HFF-Myc (cell line): ENCODE data around the gene CEACAM6.
A peak's percentile ranks its signal among the peaks of the same experiment; 100 is the strongest.

ENCODE experiments used
- DNase-seq: peaks from one replicate; pipeline ENCODE4 v3.0.0-alpha.2; 2011; ENCODE audit warnings: low read depth; ENCODE audit errors: extremely low read depth
- H3K4me3 ChIP-seq: replicated peaks from 2 replicates; pipeline ENCODE4 v1.5.1; 2011; ENCODE audit warnings: low read depth, mild to moderate bottlenecking, control low read depth, low read length
- TF ChIP-seq, protein P1 (sequence below): IDR thresholded peaks from 2 replicates; pipeline ENCODE4 v1.5.1; 2012; ENCODE audit warnings: mild to moderate bottlenecking, low read depth, low read length, control low read depth; ENCODE audit errors: missing control alignments

Gene CEACAM6

DNA sequence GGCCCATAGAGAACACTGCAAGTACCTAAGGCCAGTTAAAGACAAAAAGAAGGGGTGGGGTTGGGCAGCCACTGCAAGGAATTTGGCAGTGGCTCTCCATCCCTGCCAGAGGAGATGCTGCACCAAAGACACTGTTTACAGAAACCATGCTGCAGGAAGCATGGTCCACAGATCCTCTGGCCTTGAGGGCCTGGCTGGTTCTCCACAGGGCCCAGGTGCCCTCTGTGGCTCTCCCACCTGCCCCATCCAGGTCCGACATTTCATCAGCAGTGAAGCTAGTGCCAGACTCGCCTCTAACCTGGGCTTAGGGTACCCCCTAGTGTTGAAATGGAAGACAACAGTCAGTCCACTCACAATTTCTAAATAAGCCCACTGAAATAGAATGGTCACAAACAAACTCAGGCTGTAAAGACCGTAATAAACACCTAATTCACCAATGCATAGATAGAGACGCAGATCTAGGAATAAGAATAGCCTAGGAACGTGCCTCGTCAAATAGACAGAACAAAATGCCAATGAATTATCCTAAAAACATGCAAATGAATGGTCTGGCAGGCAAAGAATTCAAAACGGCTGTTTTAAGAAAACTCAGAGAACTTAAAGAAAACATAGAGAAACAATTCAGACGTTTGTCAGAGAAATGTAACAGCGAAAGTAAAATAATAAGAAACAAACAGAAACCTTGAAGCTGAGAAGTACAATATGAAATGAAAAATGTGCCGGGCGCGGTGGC lies 65.8 kb downstream of the CEACAM6 start:
- TF ChIP-seq, protein P1, sequence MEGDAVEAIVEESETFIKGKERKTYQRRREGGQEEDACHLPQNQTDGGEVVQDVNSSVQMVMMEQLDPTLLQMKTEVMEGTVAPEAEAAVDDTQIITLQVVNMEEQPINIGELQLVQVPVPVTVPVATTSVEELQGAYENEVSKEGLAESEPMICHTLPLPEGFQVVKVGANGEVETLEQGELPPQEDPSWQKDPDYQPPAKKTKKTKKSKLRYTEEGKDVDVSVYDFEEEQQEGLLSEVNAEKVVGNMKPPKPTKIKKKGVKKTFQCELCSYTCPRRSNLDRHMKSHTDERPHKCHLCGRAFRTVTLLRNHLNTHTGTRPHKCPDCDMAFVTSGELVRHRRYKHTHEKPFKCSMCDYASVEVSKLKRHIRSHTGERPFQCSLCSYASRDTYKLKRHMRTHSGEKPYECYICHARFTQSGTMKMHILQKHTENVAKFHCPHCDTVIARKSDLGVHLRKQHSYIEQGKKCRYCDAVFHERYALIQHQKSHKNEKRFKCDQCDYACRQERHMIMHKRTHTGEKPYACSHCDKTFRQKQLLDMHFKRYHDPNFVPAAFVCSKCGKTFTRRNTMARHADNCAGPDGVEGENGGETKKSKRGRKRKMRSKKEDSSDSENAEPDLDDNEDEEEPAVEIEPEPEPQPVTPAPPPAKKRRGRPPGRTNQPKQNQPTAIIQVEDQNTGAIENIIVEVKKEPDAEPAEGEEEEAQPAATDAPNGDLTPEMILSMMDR = peak; percentile 63
- H3K4me3 ChIP-seq = no peak overlapping the region

More for the DNA sequence above, 65.8 kb downstream of the CEACAM6 start:
- DNase-seq = no peak
